HG03571 (cell line): ENCODE data around the gene TBC1D22A.

Experiments
- ATAC-seq: cut with Tn5 transposase; IDR thresholded peaks from one replicate; pipeline ENCODE4 v1.9.1; 2021; ENCODE audit not compliant: unreplicated experiment

TBC1D22A gene

DNA sequence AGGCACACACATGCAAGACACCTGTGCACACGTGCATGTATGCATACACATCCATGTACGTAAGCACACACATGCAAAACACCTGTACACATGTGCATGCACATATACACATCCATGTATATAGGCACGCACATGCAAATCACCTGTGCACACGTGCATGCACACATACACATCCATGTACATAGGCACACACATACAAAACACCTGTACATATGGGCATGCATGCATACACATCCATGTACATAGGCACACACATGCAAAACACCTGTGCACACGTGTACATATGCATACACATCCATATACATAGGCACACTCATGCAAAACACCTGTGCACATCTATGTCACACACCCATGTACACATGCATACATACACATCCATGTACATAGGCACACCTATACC, 458.3 kb downstream of the TBC1D22A start:
- ATAC-seq = no peak

DNA sequence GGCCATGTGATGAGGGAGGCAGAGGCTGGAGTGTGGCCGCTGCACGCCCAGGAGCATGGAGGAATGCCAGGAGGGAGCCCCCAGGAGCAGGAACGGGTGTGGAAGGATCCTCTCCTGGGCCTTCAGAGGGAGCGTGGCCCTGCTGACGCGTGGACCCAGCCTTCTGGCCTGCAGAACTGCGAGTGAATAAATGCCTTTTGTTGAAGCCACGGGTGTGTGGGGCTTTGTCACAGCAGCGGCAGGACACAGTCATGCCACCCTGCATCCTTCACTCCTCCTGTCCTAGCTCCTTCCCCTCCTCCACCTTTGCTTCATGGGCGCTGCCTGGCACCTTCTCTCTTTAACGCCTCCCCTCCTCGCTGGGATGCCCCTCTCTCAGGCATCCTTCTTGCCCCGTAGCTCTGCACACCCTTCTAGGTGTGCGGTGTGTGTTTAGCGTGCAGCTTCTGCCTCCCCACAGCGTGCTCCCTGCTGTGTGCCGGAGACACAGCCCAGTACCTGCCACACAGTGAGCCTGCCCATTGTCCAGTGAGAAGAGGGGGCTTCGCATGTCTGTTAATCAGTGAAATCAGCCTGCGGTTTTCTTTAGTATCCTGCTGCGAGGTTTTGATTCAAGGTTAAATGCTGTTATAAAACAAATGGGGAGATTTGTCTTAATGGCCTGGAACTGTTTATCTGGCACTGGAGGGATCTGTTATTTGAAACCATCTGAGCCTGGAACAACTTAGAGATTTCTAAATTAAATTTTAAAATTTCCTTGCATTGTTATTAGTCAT, 459.6 kb downstream of the TBC1D22A start:
- no peak for ATAC-seq
